Measurements from ENCODE around the gene ZNF580.
A peak's percentile ranks its signal among the peaks of the same experiment; 100 is the strongest.

ZNF580 gene

GRCh38 chr19:55648585-55649267 is 7.9 kb downstream of the ZNF580 start:
- H3K4me3 ChIP-seq (ENCODE audit: low read depth, low read length): peak overlapping the region; percentile 76
- in situ Hi-C loops (cut with HindIII; ENCODE audit: low sequenced_read_pairs): no loop called here
- no peak for DNase-seq (ENCODE audit: low read depth)
- TF ChIP-seq, protein P1, sequence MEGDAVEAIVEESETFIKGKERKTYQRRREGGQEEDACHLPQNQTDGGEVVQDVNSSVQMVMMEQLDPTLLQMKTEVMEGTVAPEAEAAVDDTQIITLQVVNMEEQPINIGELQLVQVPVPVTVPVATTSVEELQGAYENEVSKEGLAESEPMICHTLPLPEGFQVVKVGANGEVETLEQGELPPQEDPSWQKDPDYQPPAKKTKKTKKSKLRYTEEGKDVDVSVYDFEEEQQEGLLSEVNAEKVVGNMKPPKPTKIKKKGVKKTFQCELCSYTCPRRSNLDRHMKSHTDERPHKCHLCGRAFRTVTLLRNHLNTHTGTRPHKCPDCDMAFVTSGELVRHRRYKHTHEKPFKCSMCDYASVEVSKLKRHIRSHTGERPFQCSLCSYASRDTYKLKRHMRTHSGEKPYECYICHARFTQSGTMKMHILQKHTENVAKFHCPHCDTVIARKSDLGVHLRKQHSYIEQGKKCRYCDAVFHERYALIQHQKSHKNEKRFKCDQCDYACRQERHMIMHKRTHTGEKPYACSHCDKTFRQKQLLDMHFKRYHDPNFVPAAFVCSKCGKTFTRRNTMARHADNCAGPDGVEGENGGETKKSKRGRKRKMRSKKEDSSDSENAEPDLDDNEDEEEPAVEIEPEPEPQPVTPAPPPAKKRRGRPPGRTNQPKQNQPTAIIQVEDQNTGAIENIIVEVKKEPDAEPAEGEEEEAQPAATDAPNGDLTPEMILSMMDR (IDR thresholded peaks at IDR 0.05; ENCODE audit: low read depth, low read length, missing control alignments): no peak

- H3K4me3 ChIP-seq (ENCODE audit: low read depth, low read length): peak overlapping the region; percentile 76
- TF ChIP-seq, protein P1 (IDR thresholded peaks at IDR 0.05; ENCODE audit: low read depth, low read length, missing control alignments): no peak
- in situ Hi-C loops (cut with HindIII; ENCODE audit: low sequenced_read_pairs): no loop called here
- no peak for DNase-seq (ENCODE audit: low read depth)
Observed at GRCh38 chr19:55649268-55650125, 8.7 kb downstream of the ZNF580 start.

DNA sequence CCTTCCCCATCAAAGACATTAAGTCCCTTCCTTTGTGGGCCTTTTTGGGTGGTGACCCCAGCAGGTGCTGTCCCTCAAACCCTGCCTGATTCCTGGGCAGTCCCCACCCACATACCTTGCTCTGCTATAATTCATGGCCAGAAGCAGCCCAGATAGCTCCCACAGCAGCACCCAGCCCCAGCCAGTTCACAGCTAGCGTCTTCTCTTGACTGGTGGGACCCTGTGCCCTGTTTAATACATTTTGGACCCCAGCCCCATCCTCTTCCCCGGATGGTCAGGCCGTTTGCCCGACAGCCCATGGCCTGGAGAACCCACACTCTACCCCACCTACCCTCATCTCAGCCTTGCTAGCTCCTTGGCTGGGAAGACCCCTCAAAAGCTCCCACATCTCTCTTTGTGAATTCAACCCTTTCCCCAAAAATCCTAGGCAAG is 9.3 kb downstream of the ZNF580 start:
- in situ Hi-C loops (cut with HindIII; ENCODE audit: low sequenced_read_pairs): no loop called here
- H3K4me3 ChIP-seq (ENCODE audit: low read depth, low read length): no peak overlapping the region
- TF ChIP-seq, protein P1 (IDR thresholded peaks at IDR 0.05; ENCODE audit: low read depth, low read length, missing control alignments): no peak
- DNase-seq (ENCODE audit: low read depth): no peak

- TF ChIP-seq, protein P1 (IDR thresholded peaks at IDR 0.05; ENCODE audit: low read depth, low read length, missing control alignments): no peak
Observed at GRCh38 chr19:55650602-55651230, 9.9 kb downstream of the ZNF580 start.

DNA sequence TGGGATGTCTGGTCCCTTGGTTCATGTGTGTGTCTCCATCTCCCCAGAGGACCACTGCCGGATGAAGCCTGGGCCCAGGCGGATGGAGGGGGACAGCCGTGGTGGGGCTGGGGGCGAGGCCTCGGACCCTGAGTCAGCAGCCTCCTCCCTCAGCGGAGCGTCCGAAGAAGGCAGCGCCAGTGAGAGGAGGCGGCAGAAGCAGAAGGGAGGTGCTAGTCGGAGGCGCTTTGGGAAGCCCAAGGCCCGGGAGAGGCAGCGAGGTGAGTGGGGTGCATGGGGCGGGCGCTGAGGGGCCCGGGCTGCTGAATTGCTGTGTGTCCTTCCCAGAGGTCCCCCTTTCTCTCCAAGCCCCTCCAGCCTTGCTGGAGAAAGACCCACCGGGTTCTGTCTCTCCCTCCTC is 10.4 kb downstream of the ZNF580 start:
- no peak for DNase-seq (ENCODE audit: low read depth)
- no peak overlapping the region for H3K4me3 ChIP-seq (ENCODE audit: low read depth, low read length)
- TF ChIP-seq, protein P1 (IDR thresholded peaks at IDR 0.05; ENCODE audit: low read depth, low read length, missing control alignments): no peak
- in situ Hi-C loops (cut with HindIII; ENCODE audit: low sequenced_read_pairs): no loop called here

More at GRCh38 chr19:55650602-55651230, 9.9 kb downstream of the ZNF580 start:
- H3K4me3 ChIP-seq (ENCODE audit: low read depth, low read length): no peak overlapping the region
- in situ Hi-C loops (cut with HindIII; ENCODE audit: low sequenced_read_pairs): no loop called here
- no peak for DNase-seq (ENCODE audit: low read depth)

GRCh38 chr19:55652311-55653128 is 11.7 kb downstream of the ZNF580 start:
- H3K4me3 ChIP-seq (ENCODE audit: low read depth, low read length): no peak overlapping the region
- no peak for DNase-seq (ENCODE audit: low read depth)
- in situ Hi-C loops (cut with HindIII; ENCODE audit: low sequenced_read_pairs): no loop called here
- TF ChIP-seq, protein P1 (IDR thresholded peaks at IDR 0.05; ENCODE audit: low read depth, low read length, missing control alignments): no peak
